PC-9 (cell line): Measurements from ENCODE around the gene ECHDC3. TPM values are rescaled to one million over a fixed set of nuclear protein-coding genes. Genes with fewer than 3 reads are reported as not detected.

Source experiments
- Bru-seq: library from RNA; stranded (reverse); fragments of 400-500 nt; gene quantifications from one replicate; lab custom pipeline; 2021; lab: Mats Ljungman, UMichigan
- BruChase-seq, 2 experiments: library from RNA; stranded (reverse); fragments of 400-500 nt; gene quantifications; one replicate each; lab custom pipeline; 2021; lab: Mats Ljungman, UMichigan
- BruUV-seq: library from RNA; stranded (reverse); fragments of 400-500 nt; replicated peaks from 2 replicates; lab custom pipeline; 2021; lab: Mats Ljungman, UMichigan
- CTCF ChIA-PET: fragments of 300-600 bp; sonication (Branson Sonifier 250); formaldehyde crosslinking; loops from one replicate; lab custom pipeline; 2022; ENCODE audit warnings: antibody characterized with exemption; lab: Charles Lee
- POLR2A ChIA-PET: fragments of 300-600 bp; sonication (Branson Sonifier 250); formaldehyde crosslinking; loops from one replicate; lab custom pipeline; 2022; ENCODE audit warnings: antibody characterized with exemption; ENCODE audit not compliant: unreplicated experiment; lab: Charles Lee
- DNase-seq, 2 experiments: peaks; one replicate each; pipeline versions ENCODE4 v3.0.0 to v3.0.0-alpha.2; 2015 to 2022; ENCODE audit warnings: mixed read lengths in 1 of 2
- H2AFZ ChIP-seq: fragments of 200-600 bp; sonication (generic); 2 replicates; pipeline ENCODE4 v1.8.1; 2017; ENCODE audit warnings: antibody characterized with exemption
- H3F3A ChIP-seq: fragments of 200-600 bp; sonication (generic); 2 replicates; pipeline ENCODE4 v1.8.1; 2017; ENCODE audit warnings: antibody characterized with exemption, mild to moderate bottlenecking, low read depth; ENCODE audit not compliant: insufficient read depth
- H3K27ac ChIP-seq: fragments of 200-600 bp; sonication (generic); 2 replicates; pipeline ENCODE4 v1.6.1; 2016; ENCODE audit warnings: mixed run types
- H3K27me3 ChIP-seq: fragments of 200-600 bp; sonication (generic); 2 replicates; pipeline ENCODE4 v1.6.1; 2016; ENCODE audit warnings: low read depth, mixed run types; ENCODE audit not compliant: insufficient read depth
- H3K36me3 ChIP-seq: fragments of 200-600 bp; sonication (generic); 2 replicates; pipeline ENCODE4 v1.6.1; 2016; ENCODE audit warnings: low read depth, mixed run types
- H3K4me1 ChIP-seq: fragments of 200-600 bp; sonication (generic); replicated peaks from 2 replicates; pipeline ENCODE4 v1.6.1; 2016; ENCODE audit warnings: mixed run types; ENCODE audit not compliant: insufficient read depth
- H3K4me2 ChIP-seq: fragments of 200-600 bp; sonication (generic); 2 replicates; pipeline ENCODE4 v1.6.1; 2017; ENCODE audit warnings: mixed run types
- H3K4me3 ChIP-seq: fragments of 200-600 bp; sonication (generic); 2 replicates; pipeline ENCODE4 v1.6.1; 2016; ENCODE audit warnings: mixed run types
- H3K79me2 ChIP-seq: fragments of 200-600 bp; sonication (generic); 2 replicates; pipeline ENCODE4 v1.6.1; 2017; ENCODE audit warnings: low read depth, mixed run types
- H3K9me2 ChIP-seq: fragments of 200-600 bp; sonication (generic); 2 replicates; pipeline ENCODE4 v1.8.1; 2017; ENCODE audit warnings: mild to moderate bottlenecking; ENCODE audit not compliant: insufficient read depth
- H3K9me3 ChIP-seq: fragments of 200-600 bp; sonication (generic); 2 replicates; pipeline ENCODE4 v1.8.1; 2016; ENCODE audit warnings: low read depth; ENCODE audit not compliant: insufficient read depth
- H4K20me1 ChIP-seq: fragments of 200-600 bp; sonication (generic); 2 replicates; pipeline ENCODE4 v1.8.1; 2017; ENCODE audit not compliant: insufficient read depth
- CTCF ChIP-seq: fragments of 200-600 bp; sonication (generic); conservative IDR thresholded peaks from 2 replicates; pipeline ENCODE4 v1.6.1; 2017; ENCODE audit warnings: mixed run types, antibody characterized with exemption, mild to moderate bottlenecking, moderate library complexity
- EZH2 ChIP-seq: fragments of 200-600 bp; sonication (generic); IDR thresholded peaks from 2 replicates; pipeline ENCODE4 v1.8.0; 2017; ENCODE audit warnings: antibody characterized with exemption, low read depth
- intact Hi-C: fragments of 100-400 bp; cut with micrococcal nuclease; formaldehyde crosslinking; loops from one replicate; pipeline ENCODE4 v1.10.0; 2022; ENCODE audit not compliant: unreplicated experiment
- long read RNA-seq: library from polyadenylated mRNA; stranded (forward); transcript quantifications from one replicate; pipeline ENCODE4 v2.0.0, GENCODE V29; 2022
- total RNA-seq: library from RNA; stranded (reverse); gene quantifications from 2 replicates; pipeline ENCODE4 v1.2.3, GENCODE V29; 2021

Gene ECHDC3, protein sequence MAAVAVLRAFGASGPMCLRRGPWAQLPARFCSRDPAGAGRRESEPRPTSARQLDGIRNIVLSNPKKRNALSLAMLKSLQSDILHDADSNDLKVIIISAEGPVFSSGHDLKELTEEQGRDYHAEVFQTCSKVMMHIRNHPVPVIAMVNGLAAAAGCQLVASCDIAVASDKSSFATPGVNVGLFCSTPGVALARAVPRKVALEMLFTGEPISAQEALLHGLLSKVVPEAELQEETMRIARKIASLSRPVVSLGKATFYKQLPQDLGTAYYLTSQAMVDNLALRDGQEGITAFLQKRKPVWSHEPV
- total RNA-seq (not detected in 2 replicates), Bru-seq, nascent RNA (percentile 8 among the genes with signal in this experiment), BruChase-seq, experiment 1, labeled RNA remaining after a 2-hour chase (percentile 4 among the genes with signal in this experiment), BruChase-seq, experiment 2, labeled RNA remaining after a 6-hour chase (not detected)
- long read RNA-seq, partial matches to known transcripts = 0 of 1 reads
- long read RNA-seq, other reads (novel, unspliced or antisense) = 0 of 1 reads

GRCh38 chr10:11742009-11742778, at the start of gene ECHDC3:
ECHDC3 (plus strand) TSS chr10:11742382; CDS start chr10:11742577, 195 bp downstream.
- TF ChIP-seq EZH2 (no peak), CTCF (no peak)
- Histone ChIP-seq H3K4me2 (no peak within 1 kb of the TSS), H3K4me1 (no peaks in the 10 kb centered on the region), H3K79me2 (no peaks in the 10 kb centered on the region), H3K27me3 (no peaks in the 10 kb centered on the region), H3K36me3 (no peaks in the 10 kb centered on the region), H3K27ac (no peak within 1 kb of the TSS), H3F3A (no peaks in the 10 kb centered on the region), H3K9me2 (no peaks in the 10 kb centered on the region), H3K4me3 (no peak within 1 kb of the TSS), H3K9me3 (no peaks in the 10 kb centered on the region), H4K20me1 (no peaks in the 10 kb centered on the region), H2AFZ (no peak within 1 kb of the TSS)
- intact Hi-C loops = no loop called here
- CTCF ChIA-PET = no interaction called here
- BruUV-seq = no TSS peak
- peak in 1 of 2 experiments; percentile 24 for DNase-seq
- POLR2A ChIA-PET = no interaction called here

- no peaks in the 10 kb centered on the region for H3K9me2 ChIP-seq
- CTCF ChIA-PET = no interaction called here
- no peak overlapping the region for H3K4me3 ChIP-seq
- H3K79me2 ChIP-seq = no peaks in the 10 kb centered on the region
- no peaks in the 10 kb centered on the region for H3K27me3 ChIP-seq
- H3K27ac ChIP-seq = no peak overlapping the region
- peaks cover 8% of the 10 kb centered on the region for H3F3A ChIP-seq
- H2AFZ ChIP-seq = no peak overlapping the region
- POLR2A ChIA-PET = no interaction called here
- H4K20me1 ChIP-seq = no peaks in the 10 kb centered on the region
- H3K4me1 ChIP-seq = peaks cover 15% of the 10 kb centered on the region
- H3K9me3 ChIP-seq = no peaks in the 10 kb centered on the region
- H3K4me2 ChIP-seq = no peak overlapping the region
- no peaks in the 10 kb centered on the region for H3K36me3 ChIP-seq
- DNase-seq = no peak
- intact Hi-C loops = no loop called here
- no peak for TF ChIP-seq CTCF
- no peak for TF ChIP-seq EZH2
- BruUV-seq = no TSS peak
These were observed 48.8 kb upstream of the ECHDC3 start for GRCh38 chr10:11693376-11693775.

- TF ChIP-seq EZH2 = no peak
- no peak for TF ChIP-seq CTCF
- Histone ChIP-seq H4K20me1 (no peaks in the 10 kb centered on the region), H3K9me3 (no peaks in the 10 kb centered on the region), H3K4me1 (no peaks in the 10 kb centered on the region), H3K79me2 (no peaks in the 10 kb centered on the region), H3K27ac (no peak overlapping the region), H2AFZ (no peak overlapping the region), H3K4me3 (no peak overlapping the region), H3K9me2 (no peaks in the 10 kb centered on the region), H3K4me2 (no peak overlapping the region), H3F3A (no peaks in the 10 kb centered on the region), H3K36me3 (no peaks in the 10 kb centered on the region), H3K27me3 (no peaks in the 10 kb centered on the region)
- intact Hi-C loops = no loop called here
- no TSS peak for BruUV-seq
- DNase-seq = no peak
- ChIA-PET CTCF (no interaction called here), POLR2A (no interaction called here)
These were observed 46.4 kb upstream of the ECHDC3 start for GRCh38 chr10:11695779-11696178.
